WTC11 (cell line): ENCODE results near the gene RTP3. TPM values are rescaled to one million over a fixed set of nuclear protein-coding genes. Genes with fewer than 3 reads are reported as not detected.
"Not testable (repeated sequence)": the region's sequence is repeated elsewhere in the genome, so short reads cannot be mapped to it uniquely, and the experiment has no call there.

Experiments used
- ATAC-seq: fragments of 200-7000 bp; cut with Tn5 transposase; 2 replicates; pipeline ENCODE4 v1.10.0; 2021; ENCODE audit warnings: mild to moderate bottlenecking, moderate library complexity
- CTCF ChIA-PET: fragments of 300-600 bp; sonication (Branson Sonifier 250); formaldehyde crosslinking; loops from one replicate; lab custom pipeline; 2021; ENCODE audit warnings: antibody characterized with exemption; lab: Charles Lee
- POLR2A ChIA-PET: fragments of 350-600 bp; sonication (Branson Sonifier 250); formaldehyde crosslinking; loops from one replicate; lab custom pipeline; 2021; ENCODE audit warnings: antibody characterized with exemption; lab: Charles Lee
- DNase-seq: peaks from one replicate; pipeline ENCODE4 v3.0.0; 2021; ENCODE audit warnings: low spot score
- H3K27ac Mint-ChIP-seq: 2 replicates; pipeline ENCODE4 v1.8.0; 2021; ENCODE audit warnings: mixed read lengths
- H3K27me3 Mint-ChIP-seq: 2 replicates; pipeline ENCODE4 v1.8.0; 2021; ENCODE audit warnings: low read depth, mild to moderate bottlenecking, moderate library complexity, mixed read lengths
- H3K36me3 Mint-ChIP-seq: 2 replicates; pipeline ENCODE4 v1.8.0; 2021; ENCODE audit warnings: mixed read lengths
- H3K4me1 Mint-ChIP-seq: 2 replicates; pipeline ENCODE4 v1.8.0; 2022; ENCODE audit warnings: mixed read lengths
- H3K4me3 Mint-ChIP-seq: 2 replicates; pipeline ENCODE4 v1.8.0; 2021; ENCODE audit warnings: mild to moderate bottlenecking, moderate library complexity, mixed read lengths
- H3K9me3 Mint-ChIP-seq: 2 replicates; pipeline ENCODE4 v1.8.0; 2021; ENCODE audit warnings: mixed read lengths
- CBFB ChIP-seq: sonication (generic); formaldehyde crosslinking; IDR thresholded peaks from 2 replicates; pipeline ENCODE4 v1.8.1; 2022; ENCODE audit warnings: mild to moderate bottlenecking, low read depth, missing genetic modification reagents
- HMGA2 ChIP-seq: fragments of 250-450 bp; sonication (Bioruptor Pico); IDR thresholded peaks from 2 replicates; pipeline ENCODE4 v1.4.0; 2021; ENCODE audit warnings: mild to moderate bottlenecking, moderate library complexity
- MYBL2 ChIP-seq: sonication (generic); formaldehyde crosslinking; IDR thresholded peaks from 2 replicates; pipeline ENCODE4 v1.8.1; 2023; ENCODE audit warnings: mild to moderate bottlenecking, moderate library complexity, missing genetic modification reagents
- NR1H2 ChIP-seq: sonication (generic); formaldehyde crosslinking; IDR thresholded peaks from 2 replicates; pipeline ENCODE4 v1.9.0; 2021; ENCODE audit warnings: mild to moderate bottlenecking, moderate library complexity, missing genetic modification reagents
- RELA ChIP-seq: sonication (generic); formaldehyde crosslinking; IDR thresholded peaks from 2 replicates; pipeline ENCODE4 v1.8.1; 2022; ENCODE audit warnings: missing genetic modification reagents, mild to moderate bottlenecking, borderline replicate concordance
- ZNF121 ChIP-seq: sonication (generic); formaldehyde crosslinking; IDR thresholded peaks from 2 replicates; pipeline ENCODE4 v1.8.0; 2023; ENCODE audit warnings: missing genetic modification reagents
- ZNF396 ChIP-seq: fragments of 250-450 bp; sonication (Bioruptor Pico); IDR thresholded peaks from 2 replicates; pipeline ENCODE4 v1.8.0; 2021; ENCODE audit warnings: mild to moderate bottlenecking, moderate library complexity, borderline replicate concordance
- ZNF423 ChIP-seq: fragments of 250-450 bp; sonication (Bioruptor Pico); IDR thresholded peaks from 2 replicates; pipeline ENCODE4 v2.1.2; 2022; ENCODE audit warnings: mild to moderate bottlenecking, moderate library complexity
- total RNA-seq: library from RNA; stranded (reverse); gene quantifications from 3 replicates; pipeline ENCODE4 v1.2.3, GENCODE V29; 2021
- TF ChIP-seq, protein P1 (sequence below): fragments of 250-450 bp; sonication (Bioruptor Pico); IDR thresholded peaks from 2 replicates; pipeline ENCODE4 v2.1.2; 2022; ENCODE audit warnings: mild to moderate bottlenecking, moderate library complexity
- TF ChIP-seq, protein P2 (sequence below): sonication (generic); formaldehyde crosslinking; IDR thresholded peaks from 2 replicates; pipeline ENCODE4 v1.8.0; 2022; ENCODE audit warnings: mild to moderate bottlenecking, missing genetic modification reagents
- TF ChIP-seq, protein P3 (sequence below): sonication (generic); formaldehyde crosslinking; IDR thresholded peaks from 2 replicates; pipeline ENCODE4 v1.8.0; 2023; ENCODE audit warnings: mild to moderate bottlenecking, missing genetic modification reagents
- TF ChIP-seq, protein P4 (sequence below): sonication (generic); formaldehyde crosslinking; IDR thresholded peaks from 2 replicates; pipeline ENCODE4 v1.8.1; 2023; ENCODE audit warnings: mild to moderate bottlenecking, missing genetic modification reagents, moderate library complexity
- TF ChIP-seq, protein P5 (sequence below): fragments of 250-450 bp; sonication (Bioruptor Pico); IDR thresholded peaks from 2 replicates; pipeline ENCODE4 v1.9.0; 2021; ENCODE audit warnings: mild to moderate bottlenecking
- TF ChIP-seq, protein P6 (sequence below): fragments of 250-450 bp; sonication (Bioruptor Pico); IDR thresholded peaks from 2 replicates; pipeline ENCODE4 v1.9.0; 2021; ENCODE audit warnings: mild to moderate bottlenecking

RTP3 gene
- total RNA-seq, 1 experiment from 2014 or later: not detected

DNA sequence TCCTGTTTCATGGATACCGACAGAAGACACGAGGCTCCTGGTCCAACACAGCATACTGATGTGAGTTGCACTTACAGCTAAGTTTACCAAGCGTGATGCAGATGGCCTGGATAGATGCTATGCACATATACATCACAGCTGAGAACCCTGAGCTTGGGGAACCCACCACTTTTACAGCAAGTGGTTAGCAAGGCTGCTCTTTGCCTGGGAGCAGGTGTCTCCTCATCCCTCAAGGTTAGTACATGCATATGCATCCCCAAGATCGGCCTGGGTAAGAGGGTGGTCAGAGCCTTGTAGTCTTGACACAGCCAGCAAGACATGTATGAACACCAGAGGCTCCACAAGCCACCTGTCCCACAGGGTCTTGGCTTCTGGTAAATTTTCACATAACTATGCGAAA lies 40.0 kb downstream of the RTP3 start:
- no peak overlapping the region for H3K4me3 Mint-ChIP-seq
- H3K27ac Mint-ChIP-seq: no peak overlapping the region
- POLR2A ChIA-PET: no interaction called here
- TF ChIP-seq, protein P1, sequence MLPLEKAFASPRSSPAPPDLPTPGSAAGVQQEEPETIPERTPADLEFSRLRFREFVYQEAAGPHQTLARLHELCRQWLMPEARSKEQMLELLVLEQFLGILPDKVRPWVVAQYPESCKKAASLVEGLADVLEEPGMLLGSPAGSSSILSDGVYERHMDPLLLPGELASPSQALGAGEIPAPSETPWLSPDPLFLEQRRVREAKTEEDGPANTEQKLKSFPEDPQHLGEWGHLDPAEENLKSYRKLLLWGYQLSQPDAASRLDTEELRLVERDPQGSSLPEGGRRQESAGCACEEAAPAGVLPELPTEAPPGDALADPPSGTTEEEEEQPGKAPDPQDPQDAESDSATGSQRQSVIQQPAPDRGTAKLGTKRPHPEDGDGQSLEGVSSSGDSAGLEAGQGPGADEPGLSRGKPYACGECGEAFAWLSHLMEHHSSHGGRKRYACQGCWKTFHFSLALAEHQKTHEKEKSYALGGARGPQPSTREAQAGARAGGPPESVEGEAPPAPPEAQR (CRISPR knock-in tag): no peak
- no peak for TF ChIP-seq MYBL2 (CRISPR knock-in tag)
- TF ChIP-seq ZNF121 (CRISPR knock-in tag): no peak
- TF ChIP-seq, protein P2, sequence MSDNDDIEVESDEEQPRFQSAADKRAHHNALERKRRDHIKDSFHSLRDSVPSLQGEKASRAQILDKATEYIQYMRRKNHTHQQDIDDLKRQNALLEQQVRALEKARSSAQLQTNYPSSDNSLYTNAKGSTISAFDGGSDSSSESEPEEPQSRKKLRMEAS: no peak
- TF ChIP-seq, protein P3, sequence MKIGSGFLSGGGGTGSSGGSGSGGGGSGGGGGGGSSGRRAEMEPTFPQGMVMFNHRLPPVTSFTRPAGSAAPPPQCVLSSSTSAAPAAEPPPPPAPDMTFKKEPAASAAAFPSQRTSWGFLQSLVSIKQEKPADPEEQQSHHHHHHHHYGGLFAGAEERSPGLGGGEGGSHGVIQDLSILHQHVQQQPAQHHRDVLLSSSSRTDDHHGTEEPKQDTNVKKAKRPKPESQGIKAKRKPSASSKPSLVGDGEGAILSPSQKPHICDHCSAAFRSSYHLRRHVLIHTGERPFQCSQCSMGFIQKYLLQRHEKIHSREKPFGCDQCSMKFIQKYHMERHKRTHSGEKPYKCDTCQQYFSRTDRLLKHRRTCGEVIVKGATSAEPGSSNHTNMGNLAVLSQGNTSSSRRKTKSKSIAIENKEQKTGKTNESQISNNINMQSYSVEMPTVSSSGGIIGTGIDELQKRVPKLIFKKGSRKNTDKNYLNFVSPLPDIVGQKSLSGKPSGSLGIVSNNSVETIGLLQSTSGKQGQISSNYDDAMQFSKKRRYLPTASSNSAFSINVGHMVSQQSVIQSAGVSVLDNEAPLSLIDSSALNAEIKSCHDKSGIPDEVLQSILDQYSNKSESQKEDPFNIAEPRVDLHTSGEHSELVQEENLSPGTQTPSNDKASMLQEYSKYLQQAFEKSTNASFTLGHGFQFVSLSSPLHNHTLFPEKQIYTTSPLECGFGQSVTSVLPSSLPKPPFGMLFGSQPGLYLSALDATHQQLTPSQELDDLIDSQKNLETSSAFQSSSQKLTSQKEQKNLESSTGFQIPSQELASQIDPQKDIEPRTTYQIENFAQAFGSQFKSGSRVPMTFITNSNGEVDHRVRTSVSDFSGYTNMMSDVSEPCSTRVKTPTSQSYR (CRISPR knock-in tag): no peak
- TF ChIP-seq ZNF423 (CRISPR knock-in tag): no peak
- TF ChIP-seq CBFB (CRISPR knock-in tag): no peak
- no peaks in the 10 kb centered on the region for H3K27me3 Mint-ChIP-seq
- H3K9me3 Mint-ChIP-seq: peaks cover 5% of the 10 kb centered on the region; the same call in 1 of the 2 replicates
- CTCF ChIA-PET: interaction anchor here (0.6 to 1.1 kb wide), 3 partner anchors 8 to 88 kb away, joined by 3 to 6 read pairs (median 4); no protein-coding TSS in a partner anchor
- ATAC-seq: no peak
- peaks cover 38% of the 10 kb centered on the region for H3K4me1 Mint-ChIP-seq
- peaks cover 5% of the 10 kb centered on the region for H3K36me3 Mint-ChIP-seq
- DNase-seq: no peak

DNA sequence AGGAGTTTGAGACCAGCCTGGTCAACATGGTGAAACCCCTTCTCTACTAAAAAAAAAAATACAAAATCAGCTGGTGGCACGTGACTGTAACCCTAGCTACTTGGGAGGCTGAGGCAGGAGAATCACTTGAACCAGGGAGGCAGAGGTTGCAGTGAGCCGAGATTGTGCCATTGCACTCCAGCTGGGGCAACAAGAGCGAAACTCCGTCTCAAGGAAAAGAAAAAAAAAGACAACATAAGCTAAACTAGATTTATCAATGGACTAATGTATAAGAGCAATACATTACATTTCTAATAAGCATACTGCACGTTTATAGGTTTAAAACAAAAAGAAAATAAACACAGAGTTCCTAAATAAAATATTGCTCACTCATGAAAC lies 40.6 kb downstream of the RTP3 start:
- ATAC-seq, H3K27ac Mint-ChIP-seq, H3K36me3 Mint-ChIP-seq, DNase-seq, H3K27me3 Mint-ChIP-seq, H3K9me3 Mint-ChIP-seq, H3K4me3 Mint-ChIP-seq: not testable (repeated sequence)
- peaks cover 43% of the 10 kb centered on the region for H3K4me1 Mint-ChIP-seq
- ChIA-PET POLR2A (interaction anchor here (0.5 to 1.1 kb wide), 2 partner anchors 19 to 49 kb away, joined by 3 to 6 read pairs; no protein-coding TSS in a partner anchor), CTCF (interaction anchor here (1.0 kb wide), 1 partner anchor 8 kb away, joined by 3 read pairs; no protein-coding TSS in a partner anchor)

DNA sequence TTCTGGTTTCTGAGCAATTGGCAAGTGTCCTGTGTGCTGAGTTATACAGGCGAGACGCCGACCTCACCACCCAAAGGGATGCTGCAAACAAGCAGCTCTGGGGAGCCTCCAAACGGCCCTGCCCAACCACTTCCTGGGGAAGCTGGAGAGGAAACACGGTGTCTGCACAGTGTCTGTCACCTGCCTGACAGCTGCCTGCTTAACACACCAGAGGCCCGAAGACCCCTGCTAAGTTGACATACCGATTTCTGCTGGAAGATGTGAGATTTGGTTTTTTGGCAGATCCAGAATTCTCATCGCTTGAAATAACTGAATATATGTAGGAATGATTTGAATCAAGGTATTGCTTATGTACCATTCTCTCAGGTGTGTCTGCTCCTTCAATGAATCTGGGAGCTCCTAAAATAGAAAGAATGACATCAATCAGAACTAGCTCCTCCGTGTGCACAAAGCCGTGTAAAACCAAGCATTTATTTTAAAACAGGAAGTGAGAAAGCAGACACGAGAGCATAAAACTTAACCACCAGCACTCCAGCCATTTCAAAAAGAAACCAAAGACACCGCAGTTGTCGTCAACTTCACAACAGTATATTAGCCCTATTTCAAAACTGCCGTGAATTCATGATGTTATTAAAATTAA lies 41.1 kb downstream of the RTP3 start:
- Mint-ChIP-seq H3K36me3 (peaks cover 4% of the 10 kb centered on the region), H3K9me3 (peaks cover 5% of the 10 kb centered on the region; the same call in 1 of the 2 replicates), H3K4me1 (peaks cover 46% of the 10 kb centered on the region), H3K27me3 (no peaks in the 10 kb centered on the region), H3K4me3 (no peak overlapping the region), H3K27ac (no peak overlapping the region)
- CTCF ChIA-PET: interaction anchor here (1.0 kb wide), 1 partner anchor 50 kb away, joined by 4 read pairs; no protein-coding TSS in a partner anchor
- POLR2A ChIA-PET: interaction anchor here (0.5 to 1.1 kb wide), 2 partner anchors 18 to 50 kb away, joined by 3 to 6 read pairs; no protein-coding TSS in a partner anchor
- DNase-seq: no peak
- ATAC-seq: 0 out of 2 replicates have a peak, but pooled peaks have one; percentile 30
- TF ChIP-seq, protein P2: no peak
- no peak for TF ChIP-seq NR1H2 (CRISPR knock-in tag)

DNA sequence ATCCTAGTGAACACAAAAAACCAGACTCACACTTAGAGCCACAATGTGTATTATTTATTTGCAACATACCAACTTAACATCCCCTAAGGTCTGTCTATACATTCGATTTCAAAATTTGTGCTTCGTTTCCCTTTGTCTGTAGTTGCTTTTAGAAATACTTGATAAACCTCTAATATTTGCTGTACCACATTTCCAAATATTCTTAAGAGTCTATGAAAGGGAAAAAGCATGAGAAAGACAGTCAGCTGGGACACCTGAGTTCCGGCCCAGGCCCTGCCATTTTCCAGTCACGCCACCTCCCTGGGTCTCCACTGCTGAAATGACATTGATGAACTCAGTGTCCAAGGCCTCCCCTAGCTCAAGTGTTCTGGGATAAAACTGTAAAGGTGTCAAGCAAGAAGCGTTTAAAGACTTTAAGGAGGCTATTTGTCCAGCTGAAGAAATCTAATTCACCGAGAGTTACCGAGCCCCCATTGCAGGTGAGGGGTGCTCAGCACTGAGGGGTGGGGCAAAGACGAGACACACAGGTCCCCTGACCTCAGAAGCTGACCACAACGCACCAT lies 41.7 kb downstream of the RTP3 start:
- Mint-ChIP-seq H3K4me1 (peaks cover 52% of the 10 kb centered on the region), H3K27me3 (no peaks in the 10 kb centered on the region), H3K9me3 (no peaks in the 10 kb centered on the region), H3K36me3 (peaks cover 2% of the 10 kb centered on the region; the same call in 1 of the 2 replicates), H3K4me3 (no peak overlapping the region), H3K27ac (peak overlapping the region; percentile 49; the same call in 1 of the 2 replicates)
- no peak for DNase-seq
- POLR2A ChIA-PET: interaction anchor here (1.1 kb wide), 1 partner anchor 50 kb away, joined by 3 read pairs; no protein-coding TSS in a partner anchor
- CTCF ChIA-PET: interaction anchor here (1.0 kb wide), 1 partner anchor 51 kb away, joined by 4 read pairs; no protein-coding TSS in a partner anchor
- ATAC-seq: no peak
- TF ChIP-seq, protein P4, sequence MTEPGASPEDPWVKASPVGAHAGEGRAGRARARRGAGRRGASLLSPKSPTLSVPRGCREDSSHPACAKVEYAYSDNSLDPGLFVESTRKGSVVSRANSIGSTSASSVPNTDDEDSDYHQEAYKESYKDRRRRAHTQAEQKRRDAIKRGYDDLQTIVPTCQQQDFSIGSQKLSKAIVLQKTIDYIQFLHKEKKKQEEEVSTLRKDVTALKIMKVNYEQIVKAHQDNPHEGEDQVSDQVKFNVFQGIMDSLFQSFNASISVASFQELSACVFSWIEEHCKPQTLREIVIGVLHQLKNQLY (CRISPR knock-in tag): no peak
- TF ChIP-seq ZNF396 (CRISPR knock-in tag) (no peak), RELA (CRISPR knock-in tag) (no peak), HMGA2 (CRISPR knock-in tag) (no peak), NR1H2 (CRISPR knock-in tag) (no peak)
- TF ChIP-seq, protein P5, sequence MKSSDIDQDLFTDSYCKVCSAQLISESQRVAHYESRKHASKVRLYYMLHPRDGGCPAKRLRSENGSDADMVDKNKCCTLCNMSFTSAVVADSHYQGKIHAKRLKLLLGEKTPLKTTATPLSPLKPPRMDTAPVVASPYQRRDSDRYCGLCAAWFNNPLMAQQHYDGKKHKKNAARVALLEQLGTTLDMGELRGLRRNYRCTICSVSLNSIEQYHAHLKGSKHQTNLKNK (CRISPR knock-in tag): no peak
- TF ChIP-seq, protein P6, sequence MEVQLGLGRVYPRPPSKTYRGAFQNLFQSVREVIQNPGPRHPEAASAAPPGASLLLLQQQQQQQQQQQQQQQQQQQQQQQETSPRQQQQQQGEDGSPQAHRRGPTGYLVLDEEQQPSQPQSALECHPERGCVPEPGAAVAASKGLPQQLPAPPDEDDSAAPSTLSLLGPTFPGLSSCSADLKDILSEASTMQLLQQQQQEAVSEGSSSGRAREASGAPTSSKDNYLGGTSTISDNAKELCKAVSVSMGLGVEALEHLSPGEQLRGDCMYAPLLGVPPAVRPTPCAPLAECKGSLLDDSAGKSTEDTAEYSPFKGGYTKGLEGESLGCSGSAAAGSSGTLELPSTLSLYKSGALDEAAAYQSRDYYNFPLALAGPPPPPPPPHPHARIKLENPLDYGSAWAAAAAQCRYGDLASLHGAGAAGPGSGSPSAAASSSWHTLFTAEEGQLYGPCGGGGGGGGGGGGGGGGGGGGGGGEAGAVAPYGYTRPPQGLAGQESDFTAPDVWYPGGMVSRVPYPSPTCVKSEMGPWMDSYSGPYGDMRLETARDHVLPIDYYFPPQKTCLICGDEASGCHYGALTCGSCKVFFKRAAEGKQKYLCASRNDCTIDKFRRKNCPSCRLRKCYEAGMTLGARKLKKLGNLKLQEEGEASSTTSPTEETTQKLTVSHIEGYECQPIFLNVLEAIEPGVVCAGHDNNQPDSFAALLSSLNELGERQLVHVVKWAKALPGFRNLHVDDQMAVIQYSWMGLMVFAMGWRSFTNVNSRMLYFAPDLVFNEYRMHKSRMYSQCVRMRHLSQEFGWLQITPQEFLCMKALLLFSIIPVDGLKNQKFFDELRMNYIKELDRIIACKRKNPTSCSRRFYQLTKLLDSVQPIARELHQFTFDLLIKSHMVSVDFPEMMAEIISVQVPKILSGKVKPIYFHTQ (CRISPR knock-in tag): no peak
